HG02759 (cell line): ENCODE results near the gene TBXA2R.
"Not testable (repeated sequence)": the region's sequence is repeated elsewhere in the genome, so short reads cannot be mapped to it uniquely, and the experiment has no call there.

ENCODE experiments used
- ATAC-seq: cut with Tn5 transposase; IDR thresholded peaks from one replicate; pipeline ENCODE4 v1.9.1; 2021; ENCODE audit warnings: mild to moderate bottlenecking, moderate library complexity; ENCODE audit not compliant: unreplicated experiment

TBXA2R gene

GRCh38 chr19:3606690-3607289 lies at the start of gene TBXA2R:
Gene TBXA2R (minus strand): TSS chr19:3606875. CDS start chr19:3600634, 6,241 bp downstream.
- no peak for ATAC-seq

- ATAC-seq, result no peak
These were observed 49.5 kb upstream of the TBXA2R start for GRCh38 chr19:3656073-3656746.

- ATAC-seq, result no peak
These were observed 48.9 kb upstream of the TBXA2R start for GRCh38 chr19:3655402-3656072.

GRCh38 chr19:3653865-3654513 lies 47.3 kb upstream of the TBXA2R start:
- ATAC-seq, result no peak

- no peak for ATAC-seq
These were observed 46.6 kb upstream of the TBXA2R start for GRCh38 chr19:3653081-3653795.

GRCh38 chr19:3652422-3652821 lies 45.7 kb upstream of the TBXA2R start:
- no peak for ATAC-seq

- no peak for ATAC-seq
These were observed 45.0 kb upstream of the TBXA2R start for GRCh38 chr19:3651684-3652083.

GRCh38 chr19:3649888-3650287 lies 43.2 kb upstream of the TBXA2R start:
- ATAC-seq, result no peak

GRCh38 chr19:3648037-3648905 lies 41.6 kb upstream of the TBXA2R start:
- ATAC-seq, result no peak

- ATAC-seq, result not testable (repeated sequence)
These were observed 40.4 kb upstream of the TBXA2R start for GRCh38 chr19:3647102-3647501.

GRCh38 chr19:3646336-3647092 lies 39.8 kb upstream of the TBXA2R start:
- no peak for ATAC-seq

GRCh38 chr19:3645726-3646125 lies 39.1 kb upstream of the TBXA2R start:
- no peak for ATAC-seq

- no peak for ATAC-seq
These were observed 38.4 kb upstream of the TBXA2R start for GRCh38 chr19:3645067-3645396.

GRCh38 chr19:3644351-3645066 lies 37.8 kb upstream of the TBXA2R start:
- ATAC-seq, result no peak

- ATAC-seq, result no peak
These were observed 37.1 kb upstream of the TBXA2R start for GRCh38 chr19:3643674-3644313.

- ATAC-seq, result no peak
These were observed 36.5 kb upstream of the TBXA2R start for GRCh38 chr19:3642987-3643673.

GRCh38 chr19:3642296-3642695 lies 35.6 kb upstream of the TBXA2R start:
- no peak for ATAC-seq
